HepG2 (cell line): ENCODE results near the gene BPI. TPM values are rescaled to one million over a fixed set of nuclear protein-coding genes. Genes with fewer than 3 reads are reported as not detected.

Source experiments
- ATAC-seq: fragments of 200-7000 bp; cut with Tn5 transposase; 3 replicates; pipeline ENCODE4 v1.9.1; 2020; ENCODE audit warnings: mild to moderate bottlenecking, moderate library complexity
- BruUV-seq: library from RNA; stranded (reverse); fragments of 400-500 nt; replicated peaks from 2 replicates; lab custom pipeline; 2021; lab: Mats Ljungman, UMichigan
- CTCF ChIA-PET: fragments of 300-600 bp; formaldehyde crosslinking; extraction: SDS; loops from one replicate; lab custom pipeline; 2021; ENCODE audit warnings: low total read pairs, inconsistent platforms, low intra/inter-chr PET ratio; lab: Yijun Ruan, JAX
- POLR2A ChIA-PET: fragments of 350-600 bp; sonication (Branson Sonifier 250); formaldehyde crosslinking; loops from one replicate; lab custom pipeline; 2020; ENCODE audit warnings: antibody characterized with exemption, inconsistent platforms; lab: Yijun Ruan, JAX
- DNase-seq: peaks from one replicate; pipeline ENCODE4 v3.0.0-alpha.2; 2015; ENCODE audit warnings: low spot score
- FAIRE-seq: peaks from 3 replicates; lab custom pipeline; 2011; peaks lifted over from hg19 to GRCh38; lab: Jason Lieb, UNC
- H2AFZ ChIP-seq: one replicate; pipeline ENCODE4 v1.6.1; 2011; ENCODE audit warnings: low read length, inconsistent platforms
- H3K27ac ChIP-seq: fragments of 300-600 bp; 3 replicates; pipeline ENCODE4 v1.8.0; 2011; ENCODE audit warnings: mixed run types, mild to moderate bottlenecking, mixed read lengths, low read length, inconsistent platforms; ENCODE audit not compliant: insufficient read depth; ENCODE audit errors: extremely low read length
- H3K27me3 ChIP-seq, 2 experiments: fragments of 200-600 bp in 1 of 2; 2 replicates in 1 of 2; 3 replicates in 1 of 2; pipeline versions ENCODE4 v1.6.0 to v1.8.0; 2011; ENCODE audit warnings: low read length in 2 of 2, mild to moderate bottlenecking in 2 of 2, moderate library complexity in 2 of 2, inconsistent platforms in 1 of 2; ENCODE audit not compliant: insufficient read depth in 2 of 2, control insufficient read depth in 1 of 2
- H3K36me3 ChIP-seq, 2 experiments: fragments of 200-600 bp in 1 of 2; replicated peaks in 1 of 2; 2 replicates in 1 of 2; 3 replicates in 1 of 2; pipeline versions ENCODE4 v1.5.1 to v1.8.0; 2011; ENCODE audit warnings: low read length in 2 of 2, inconsistent platforms in 1 of 2; ENCODE audit not compliant: insufficient read depth in 2 of 2, control insufficient read depth in 1 of 2
- H3K4me1 ChIP-seq: 2 replicates; pipeline ENCODE4 v1.5.1; 2012; ENCODE audit warnings: low read length, inconsistent platforms; ENCODE audit not compliant: insufficient read depth
- H3K4me2 ChIP-seq: 2 replicates; pipeline ENCODE4 v1.6.0; 2011; ENCODE audit warnings: low read depth, low read length, inconsistent platforms
- H3K4me3 ChIP-seq, 3 experiments: fragments of 200-600 bp in 1 of 3; sonication (generic), shearing (Covaris generic) in 1 of 3; replicated peaks in 1 of 3; 2 replicates each; pipeline ENCODE4 v1.5.1; 2011 to 2016; ENCODE audit warnings: low read length in 3 of 3, inconsistent platforms in 2 of 3, low read depth in 2 of 3, mild to moderate bottlenecking in 2 of 3, control low read depth in 1 of 3, mixed read lengths in 1 of 3; ENCODE audit not compliant: insufficient read depth in 1 of 3
- H3K79me2 ChIP-seq: one replicate; pipeline ENCODE4 v1.6.1; 2011; ENCODE audit warnings: low read length, inconsistent platforms; ENCODE audit not compliant: insufficient read depth
- H3K9ac ChIP-seq: 2 replicates; pipeline ENCODE4 v1.6.0; 2011; ENCODE audit warnings: mild to moderate bottlenecking, low read depth, low read length, inconsistent platforms; ENCODE audit not compliant: insufficient read depth
- H3K9me3 ChIP-seq: 2 replicates; pipeline ENCODE4 v1.5.1; 2012; ENCODE audit warnings: mild to moderate bottlenecking, low read length
- H4K20me1 ChIP-seq: 2 replicates; pipeline ENCODE4 v1.6.0; 2011; ENCODE audit warnings: inconsistent platforms, mild to moderate bottlenecking, low read length, moderate library complexity; ENCODE audit not compliant: insufficient read depth
- CEBPB ChIP-seq: IDR thresholded peaks from 2 replicates; pipeline ENCODE4 v1.6.1; 2011; ENCODE audit warnings: low read depth, low read length, improper control_type of control experiment, borderline replicate concordance
- CEBPG ChIP-seq: IDR thresholded peaks from 2 replicates; pipeline ENCODE4 v1.6.1; 2016
- HNF4A ChIP-seq: sonication (generic); formaldehyde crosslinking; IDR thresholded peaks from 2 replicates; pipeline ENCODE4 v1.4.0; 2020; ENCODE audit warnings: missing genetic modification reagents
- NFE2L2 ChIP-seq: fragments of 150-350 bp; IDR thresholded peaks from 2 replicates; pipeline ENCODE4 v1.6.1; 2014; ENCODE audit warnings: low read length
- NR2F1 ChIP-seq, 2 experiments: fragments of 450-650 bp in 1 of 2; formaldehyde crosslinking in 1 of 2; IDR thresholded peaks; 2 replicates each; pipeline versions ENCODE4 v1.5.0 to v1.6.1; 2016 to 2020; ENCODE audit warnings: mild to moderate bottlenecking in 1 of 2, missing compliant biosample characterization in 1 of 2, missing genetic modification reagents in 1 of 2, moderate library complexity in 1 of 2
- NR2F6 ChIP-seq, 2 experiments: IDR thresholded peaks; 2 replicates each; pipeline ENCODE4 v1.6.1; 2016; ENCODE audit warnings: antibody characterized with exemption in 1 of 2, mild to moderate bottlenecking in 1 of 2
- REL ChIP-seq: sonication (generic); formaldehyde crosslinking; conservative IDR thresholded peaks from 2 replicates; pipeline ENCODE4 v1.8.0; 2022; ENCODE audit warnings: mild to moderate bottlenecking, missing genetic modification reagents, moderate library complexity
- SIX1 ChIP-seq: sonication (generic); formaldehyde crosslinking; IDR thresholded peaks from 2 replicates; pipeline ENCODE4 v1.4.0; 2020; ENCODE audit warnings: missing genetic modification reagents, borderline replicate concordance
- ZFP36L1 ChIP-seq: sonication (generic); formaldehyde crosslinking; IDR thresholded peaks from 2 replicates; pipeline ENCODE4 v1.8.0; 2022; ENCODE audit warnings: mild to moderate bottlenecking, missing genetic modification reagents, moderate library complexity
- ZNF350 ChIP-seq: sonication (generic); formaldehyde crosslinking; IDR thresholded peaks from 2 replicates; pipeline ENCODE4 v1.4.0; 2020; ENCODE audit warnings: mild to moderate bottlenecking, low read depth, missing genetic modification reagents, borderline replicate concordance
- WGBS: methylation state at CpG from one replicate; pipeline ENCODE4 v1.1.6; 2017; ENCODE audit warnings: low lambda C conversion rate; 5-methylcytosine and 5-hydroxymethylcytosine counted together
- in situ Hi-C: cut with HindIII; loops from 2 replicates; pipeline ENCODE4 v1.10.0; 2017; ENCODE audit warnings: low pct_unique_long_range_greater_than_20kb; ENCODE audit not compliant: extremely low pct_ligation_motif_present
- intact Hi-C: fragments of 100-400 bp; cut with micrococcal nuclease; formaldehyde crosslinking; loops from one replicate; pipeline ENCODE4 v1.10.0; 2022; ENCODE audit not compliant: unreplicated experiment
- polyA plus RNA-seq, 8 experiments: library from polyadenylated mRNA; depleted of rRNA in 3 of 8; stranded (reverse) in 7 of 8; unstranded in 1 of 8; fragments of >200 nt; fragmentation: Illumina TruSeq in 4 of 8; extraction: Trizol in 4 of 8; gene quantifications; 2 replicates each; pipeline versions ENCODE4 v1.2.1 to v1.2.3, GENCODE V29; 2011 to 2016; ENCODE audit warnings: low read depth in 4 of 8, missing spikeins in 1 of 8, mixed read lengths in 1 of 8; ENCODE audit not compliant: insufficient read depth in 1 of 8
- total RNA-seq, 5 experiments: library from RNA; depleted of rRNA; stranded (reverse); fragments of >200 nt; fragmentation: Illumina TruSeq; extraction: Trizol; gene quantifications; 2 replicates each; pipeline ENCODE4 v1.2.3, GENCODE V29; 2016; ENCODE audit warnings: low read depth in 1 of 5
- TF ChIP-seq, protein P1 (sequence below): sonication (generic); formaldehyde crosslinking; IDR thresholded peaks from 2 replicates; pipeline ENCODE4 v1.5.0; 2020; ENCODE audit warnings: missing genetic modification reagents, mild to moderate bottlenecking, borderline replicate concordance
- TF ChIP-seq, protein P2 (sequence below): sonication (generic); formaldehyde crosslinking; IDR thresholded peaks from 2 replicates; pipeline ENCODE4 v1.5.0; 2020; ENCODE audit warnings: mild to moderate bottlenecking, missing genetic modification reagents

BPI gene
- total and polyA plus RNA-seq, 2 of the 13 experiments (the other 11 are each of a cell fraction or from before 2014, with no cell fraction given), result not detected

DNA sequence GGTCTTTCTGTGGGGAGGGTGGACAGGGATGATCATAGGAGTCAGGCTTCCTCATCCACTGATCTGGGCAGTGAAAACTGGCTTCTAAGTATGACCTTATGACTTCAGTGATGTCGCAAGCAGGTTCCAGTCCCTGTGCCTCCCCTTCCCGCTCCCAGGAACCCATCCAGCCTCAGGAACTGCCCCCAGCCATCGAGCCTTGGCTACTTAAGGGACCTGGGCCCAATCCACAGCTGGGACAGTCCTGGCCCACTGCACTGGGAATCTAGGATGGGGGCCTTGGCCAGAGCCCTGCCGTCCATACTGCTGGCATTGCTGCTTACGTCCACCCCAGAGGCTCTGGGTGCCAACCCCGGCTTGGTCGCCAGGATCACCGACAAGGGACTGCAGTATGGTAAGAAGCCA, 42.3 kb downstream of the BPI start, which contains the start of gene LBP:
LBP (plus strand) TSS at position 236 of the 405 bp plus-strand sequence; CDS start at position 271, 35 bp downstream.
- no TSS peak for BruUV-seq
- in situ Hi-C loops, result no loop called here

More for the DNA sequence above, 42.3 kb downstream of the BPI start, which contains the start of gene LBP:
- Histone ChIP-seq H3K4me1 (peaks cover 35% of the 10 kb centered on the region), H3K9me3 (no peaks in the 10 kb centered on the region), H3K9ac (no peak within 1 kb of the TSS), H3K79me2 (no peaks in the 10 kb centered on the region), H3K4me3 (no peak within 1 kb of the TSS), H4K20me1 (no peaks in the 10 kb centered on the region), H2AFZ (no peak within 1 kb of the TSS), H3K27ac (no peak within 1 kb of the TSS)
- FAIRE-seq (no peak), ATAC-seq (no peak)
- ChIA-PET POLR2A (no interaction called here), CTCF (no interaction called here)
- intact Hi-C loops, result no loop called here
- WGBS, result 53% methylated on average over 7 of the region's 8 CpGs
- TF ChIP-seq ZNF350 (0 out of 2 replicates have a peak, but pooled peaks have one; percentile 28), NFE2L2 (no peak), ZFP36L1 (CRISPR knock-in tag) (no peak), CEBPB (peak; percentile 83), CEBPG (peak; percentile 37; the same call in 1 of the 2 replicates), REL (CRISPR knock-in tag) (no peak), NR2F1 (CRISPR knock-in tag; IDR thresholded peaks at IDR 0.05) (peak in 1 of 2 experiments; percentile 31; a peak in 2 of 4 replicates), SIX1 (CRISPR knock-in tag) (no peak), HNF4A (CRISPR knock-in tag) (no peak), NR2F6 (IDR thresholded peaks at IDR 0.05) (no peak), NR2F6 (CRISPR knock-in tag; IDR thresholded peaks at IDR 0.05) (peak; percentile 47; the same call in 1 of the 2 replicates)
- TF ChIP-seq, protein P1, sequence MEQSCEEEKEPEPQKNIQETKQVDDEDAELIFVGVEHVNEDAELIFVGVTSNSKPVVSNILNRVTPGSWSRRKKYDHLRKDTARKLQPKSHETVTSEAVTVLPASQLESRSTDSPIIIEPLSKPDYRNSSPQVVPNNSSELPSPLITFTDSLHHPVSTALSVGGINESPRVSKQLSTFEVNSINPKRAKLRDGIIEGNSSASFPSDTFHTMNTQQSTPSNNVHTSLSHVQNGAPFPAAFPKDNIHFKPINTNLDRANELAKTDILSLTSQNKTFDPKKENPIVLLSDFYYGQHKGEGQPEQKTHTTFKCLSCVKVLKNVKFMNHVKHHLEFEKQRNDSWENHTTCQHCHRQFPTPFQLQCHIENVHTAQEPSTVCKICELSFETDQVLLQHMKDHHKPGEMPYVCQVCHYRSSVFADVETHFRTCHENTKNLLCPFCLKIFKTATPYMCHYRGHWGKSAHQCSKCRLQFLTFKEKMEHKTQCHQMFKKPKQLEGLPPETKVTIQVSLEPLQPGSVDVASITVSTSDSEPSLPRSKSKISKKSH, result 0 out of 2 replicates have a peak, but pooled peaks have one; percentile 32
- TF ChIP-seq, protein P2, sequence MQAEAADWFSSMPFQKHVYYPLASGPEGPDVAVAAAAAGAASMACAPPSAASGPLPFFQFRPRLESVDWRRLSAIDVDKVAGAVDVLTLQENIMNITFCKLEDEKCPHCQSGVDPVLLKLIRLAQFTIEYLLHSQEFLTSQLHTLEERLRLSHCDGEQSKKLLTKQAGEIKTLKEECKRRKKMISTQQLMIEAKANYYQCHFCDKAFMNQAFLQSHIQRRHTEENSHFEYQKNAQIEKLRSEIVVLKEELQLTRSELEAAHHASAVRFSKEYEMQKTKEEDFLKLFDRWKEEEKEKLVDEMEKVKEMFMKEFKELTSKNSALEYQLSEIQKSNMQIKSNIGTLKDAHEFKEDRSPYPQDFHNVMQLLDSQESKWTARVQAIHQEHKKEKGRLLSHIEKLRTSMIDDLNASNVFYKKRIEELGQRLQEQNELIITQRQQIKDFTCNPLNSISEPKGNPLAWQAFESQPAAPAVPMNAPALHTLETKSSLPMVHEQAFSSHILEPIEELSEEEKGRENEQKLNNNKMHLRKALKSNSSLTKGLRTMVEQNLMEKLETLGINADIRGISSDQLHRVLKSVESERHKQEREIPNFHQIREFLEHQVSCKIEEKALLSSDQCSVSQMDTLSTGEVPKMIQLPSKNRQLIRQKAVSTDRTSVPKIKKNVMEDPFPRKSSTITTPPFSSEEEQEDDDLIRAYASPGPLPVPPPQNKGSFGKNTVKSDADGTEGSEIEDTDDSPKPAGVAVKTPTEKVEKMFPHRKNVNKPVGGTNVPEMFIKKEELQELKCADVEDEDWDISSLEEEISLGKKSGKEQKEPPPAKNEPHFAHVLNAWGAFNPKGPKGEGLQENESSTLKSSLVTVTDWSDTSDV (CRISPR knock-in tag), result 0 out of 2 replicates have a peak, but pooled peaks have one; percentile 64
- TF ChIP-seq, all 625 proteins: peak for 7
- Histone ChIP-seq H3K36me3 (no peaks in the 10 kb centered on the region), H3K4me2 (peak within 1 kb of the TSS; percentile 4; the same call in 1 of the 2 replicates), H3K27me3 (peaks cover 0 to 1% of the 10 kb centered on the region in 2 experiments; a peak in 1 of 5 replicates)
- no peak for DNase-seq
